Liver (tissue), 9 donors: ENCODE data around the gene CTNNA2. TPM values are rescaled to one million over a fixed set of nuclear protein-coding genes. Genes with fewer than 3 reads are reported as not detected.

Source experiments
- DNase-seq: peaks from one replicate; pipeline ENCODE4 v3.0.0-alpha.2; 2017; ENCODE audit warnings: low spot score
- H3K27ac ChIP-seq, 2 donors: one replicate each; pipeline ENCODE4 v1.7.0; 2013; ENCODE audit warnings: inconsistent platforms in 2 of 2, low read length in 2 of 2, control low read depth in 1 of 2, low read depth in 1 of 2, mild to moderate bottlenecking in 1 of 2
- H3K27me3 ChIP-seq, 4 donors: one replicate each; pipeline versions ENCODE4 v1.6.1 to v1.7.0; 2013; ENCODE audit warnings: low read length in 3 of 4, inconsistent platforms in 1 of 4, mild to moderate bottlenecking in 1 of 4, moderate library complexity in 1 of 4; ENCODE audit not compliant: control insufficient read depth in 4 of 4, insufficient read depth in 4 of 4
- H3K36me3 ChIP-seq, 4 donors: one replicate each; pipeline versions ENCODE4 v1.6.1 to v1.7.0; 2013; ENCODE audit warnings: low read length in 3 of 4, mild to moderate bottlenecking in 3 of 4, low read depth in 1 of 4, moderate library complexity in 1 of 4; ENCODE audit not compliant: control insufficient read depth in 4 of 4, insufficient read depth in 3 of 4
- H3K4me1 ChIP-seq, 4 donors: one replicate each; pipeline versions ENCODE4 v1.6.1 to v1.7.0; 2013; ENCODE audit warnings: low read length in 3 of 4, mild to moderate bottlenecking in 3 of 4, moderate library complexity in 1 of 4; ENCODE audit not compliant: control insufficient read depth in 4 of 4, insufficient read depth in 4 of 4
- H3K4me3 ChIP-seq, 3 donors: one replicate each; pipeline versions ENCODE4 v1.6.1 to v1.7.0; 2013; ENCODE audit warnings: low read length in 3 of 3, control low read depth in 1 of 3, low read depth in 1 of 3, mild to moderate bottlenecking in 1 of 3
- H3K9ac ChIP-seq, 2 donors: one replicate each; pipeline ENCODE4 v1.7.0; 2013; ENCODE audit warnings: low read length in 2 of 2, mild to moderate bottlenecking in 2 of 2, moderate library complexity in 2 of 2, control low read depth in 1 of 2, low read depth in 1 of 2
- H3K9me3 ChIP-seq, 4 donors: one replicate each; pipeline versions ENCODE4 v1.6.1 to v1.7.0; 2013; ENCODE audit warnings: low read length in 3 of 4; ENCODE audit not compliant: control insufficient read depth in 4 of 4
- ATF3 ChIP-seq: IDR thresholded peaks from 2 replicates; pipeline ENCODE4 v1.6.1; 2016; ENCODE audit warnings: antibody characterized with exemption
- EGR1 ChIP-seq, 2 donors: IDR thresholded peaks; 2 replicates each; pipeline ENCODE4 v1.6.1; 2016 to 2018; ENCODE audit warnings: antibody characterized with exemption in 2 of 2, low read depth in 2 of 2
- FOXA1 ChIP-seq: IDR thresholded peaks from 2 replicates; pipeline ENCODE4 v1.6.1; 2016; ENCODE audit warnings: antibody characterized with exemption
- FOXA2 ChIP-seq: IDR thresholded peaks from 2 replicates; pipeline ENCODE4 v1.6.1; 2016; ENCODE audit warnings: antibody characterized with exemption
- HNF4A ChIP-seq, 2 donors: conservative IDR thresholded peaks; 2 replicates each; pipeline ENCODE4 v1.6.1; 2016; ENCODE audit warnings: antibody characterized with exemption in 2 of 2, mild to moderate bottlenecking in 2 of 2
- HNF4G ChIP-seq: IDR thresholded peaks from 2 replicates; pipeline ENCODE4 v1.6.1; 2016; ENCODE audit warnings: antibody characterized with exemption
- JUND ChIP-seq, 2 donors: IDR thresholded peaks; 2 replicates each; pipeline ENCODE4 v1.6.1; 2016; ENCODE audit warnings: antibody characterized with exemption in 2 of 2
- MAX ChIP-seq: IDR thresholded peaks from 2 replicates; pipeline ENCODE4 v1.6.1; 2016; ENCODE audit warnings: antibody characterized with exemption
- RAD21 ChIP-seq, 2 donors: IDR thresholded peaks; 2 replicates each; pipeline ENCODE4 v1.6.1; 2016; ENCODE audit warnings: antibody characterized with exemption in 2 of 2, mild to moderate bottlenecking in 2 of 2
- RXRA ChIP-seq, 2 donors: IDR thresholded peaks; 2 replicates each; pipeline ENCODE4 v1.6.1; 2017 to 2018; ENCODE audit warnings: antibody characterized with exemption in 2 of 2, mild to moderate bottlenecking in 1 of 2
- SP1 ChIP-seq: IDR thresholded peaks from 2 replicates; pipeline ENCODE4 v1.6.1; 2018; ENCODE audit warnings: antibody characterized with exemption, mild to moderate bottlenecking
- TAF1 ChIP-seq: conservative IDR thresholded peaks from 2 replicates; pipeline ENCODE4 v1.6.1; 2016; ENCODE audit warnings: antibody characterized with exemption, mild to moderate bottlenecking
- YY1 ChIP-seq: IDR thresholded peaks from 2 replicates; pipeline ENCODE4 v1.6.1; 2016; ENCODE audit warnings: antibody characterized with exemption, mild to moderate bottlenecking
- WGBS: extraction: QIAGEN DNeasy Blood & Tissue Kit; methylation state at CpG from one replicate; pipeline ENCODE4 v1.1.7; 2013; 5-methylcytosine and 5-hydroxymethylcytosine counted together
- polyA plus RNA-seq, 2 donors: library from polyadenylated mRNA; stranded (reverse) in 1 of 2; unstranded in 1 of 2; fragments of 200-250 nt in 1 of 2; fragments of >200 nt in 1 of 2; fragmentation: Nextera tagmentation in 1 of 2; extraction: Ambion mirVana in 1 of 2; gene quantifications; one replicate each; pipeline versions ENCODE4 v1.2.1 to v1.2.3, GENCODE V29; 2013 to 2015
- total RNA-seq, 2 donors: library from RNA; depleted of rRNA; stranded (reverse); fragments of >200 nt; gene quantifications; one replicate each; pipeline ENCODE4 v1.2.3, GENCODE V29; 2014
- TF ChIP-seq, protein P1 (sequence below): IDR thresholded peaks from 2 replicates; pipeline ENCODE4 v1.6.1; 2016; ENCODE audit warnings: antibody characterized with exemption
- TF ChIP-seq, protein P2 (sequence below): fragments of 150-350 bp; IDR thresholded peaks from 2 replicates; pipeline ENCODE4 v1.5.1; 2017; ENCODE audit warnings: improper control_type of control experiment, low read depth, low read length; ENCODE audit not compliant: missing input control
- donor health status: healthy.
- donor health status: healthy.
- donor health status: healthy.
- donor health status: healthy.
- donor health status: healthy.

Gene CTNNA2
- total and polyA plus RNA-seq, 4 donors: 0.05 TPM; not detected in 3

- Histone ChIP-seq H3K9me3 (no peaks in the 10 kb centered on the region), H3K27me3 (peaks cover 0 to 2% (median 0%) of the 10 kb centered on the region in 4 donors), H3K36me3 (no peaks in the 10 kb centered on the region), H3K4me1 (no peaks in the 10 kb centered on the region), H3K9ac (no peak overlapping the region), H3K27ac (no peak overlapping the region), H3K4me3 (no peak overlapping the region)
- no peak for TF ChIP-seq EGR1 (IDR thresholded peaks at IDR 0.05; ENCODE audit: low read depth in 2 of 2)
- TF ChIP-seq HNF4G: no peak
- TF ChIP-seq FOXA2: no peak
- TF ChIP-seq ATF3: no peak
- no peak for TF ChIP-seq JUND (IDR thresholded peaks at IDR 0.05)
- TF ChIP-seq FOXA1: no peak
- TF ChIP-seq MAX: no peak
- no peak for TF ChIP-seq RXRA (IDR thresholded peaks at IDR 0.05)
- WGBS: 83% methylated on average over 1 of the region's 1 CpG
- DNase-seq: no peak
These were observed 768.2 kb downstream of the CTNNA2 start for GRCh38 chr2:80281049-80281448.

- H3K27me3 ChIP-seq: peaks cover 0 to 3% (median 0%) of the 10 kb centered on the region in 4 donors
- TF ChIP-seq FOXA1 (no peak), HNF4G (no peak), TAF1 (no peak), SP1 (no peak), RAD21 (IDR thresholded peaks at IDR 0.05) (peak; percentile 42 to 43)
- TF ChIP-seq, protein P1, sequence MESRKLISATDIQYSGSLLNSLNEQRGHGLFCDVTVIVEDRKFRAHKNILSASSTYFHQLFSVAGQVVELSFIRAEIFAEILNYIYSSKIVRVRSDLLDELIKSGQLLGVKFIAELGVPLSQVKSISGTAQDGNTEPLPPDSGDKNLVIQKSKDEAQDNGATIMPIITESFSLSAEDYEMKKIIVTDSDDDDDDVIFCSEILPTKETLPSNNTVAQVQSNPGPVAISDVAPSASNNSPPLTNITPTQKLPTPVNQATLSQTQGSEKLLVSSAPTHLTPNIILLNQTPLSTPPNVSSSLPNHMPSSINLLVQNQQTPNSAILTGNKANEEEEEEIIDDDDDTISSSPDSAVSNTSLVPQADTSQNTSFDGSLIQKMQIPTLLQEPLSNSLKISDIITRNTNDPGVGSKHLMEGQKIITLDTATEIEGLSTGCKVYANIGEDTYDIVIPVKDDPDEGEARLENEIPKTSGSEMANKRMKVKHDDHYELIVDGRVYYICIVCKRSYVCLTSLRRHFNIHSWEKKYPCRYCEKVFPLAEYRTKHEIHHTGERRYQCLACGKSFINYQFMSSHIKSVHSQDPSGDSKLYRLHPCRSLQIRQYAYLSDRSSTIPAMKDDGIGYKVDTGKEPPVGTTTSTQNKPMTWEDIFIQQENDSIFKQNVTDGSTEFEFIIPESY: no peak
- H3K4me3 ChIP-seq: no peak overlapping the region
- H3K9me3 ChIP-seq: no peaks in the 10 kb centered on the region
- no peak overlapping the region for H3K27ac ChIP-seq
- no peak overlapping the region for H3K9ac ChIP-seq
- no peak for DNase-seq
- H3K36me3 ChIP-seq: no peaks in the 10 kb centered on the region
- WGBS: 42% methylated on average over 5 of the region's 5 CpGs
- no peaks in the 10 kb centered on the region for H3K4me1 ChIP-seq
These were observed 775.7 kb downstream of the CTNNA2 start for GRCh38 chr2:80288576-80288975.

GRCh38 chr2:80291656-80292055 lies 778.8 kb downstream of the CTNNA2 start:
- Histone ChIP-seq H3K36me3 (no peaks in the 10 kb centered on the region), H3K9me3 (no peaks in the 10 kb centered on the region), H3K4me1 (no peaks in the 10 kb centered on the region), H3K27ac (no peak overlapping the region), H3K4me3 (no peak overlapping the region), H3K27me3 (peaks cover 0 to 3% (median 0%) of the 10 kb centered on the region in 4 donors), H3K9ac (no peak overlapping the region)
- WGBS: 53% methylated on average over 1 of the region's 1 CpG
- TF ChIP-seq FOXA1 (no peak), MAX (no peak)
- DNase-seq: no peak

- WGBS: 59% methylated on average over 3 of the region's 3 CpGs
- Histone ChIP-seq H3K9ac (no peak overlapping the region), H3K4me1 (no peaks in the 10 kb centered on the region), H3K36me3 (no peaks in the 10 kb centered on the region), H3K9me3 (no peaks in the 10 kb centered on the region), H3K4me3 (no peak overlapping the region), H3K27ac (no peak overlapping the region), H3K27me3 (peaks cover 0 to 3% (median 0%) of the 10 kb centered on the region in 4 donors)
- no peak for DNase-seq
- TF ChIP-seq SP1 (no peak), MAX (no peak), HNF4G (no peak), YY1 (no peak), FOXA2 (no peak), EGR1 (IDR thresholded peaks at IDR 0.05; ENCODE audit: low read depth in 2 of 2) (no peak), JUND (IDR thresholded peaks at IDR 0.05) (no peak), FOXA1 (no peak), HNF4A (conservative IDR thresholded peaks at IDR 0.05) (no peak)
- TF ChIP-seq, protein P2, sequence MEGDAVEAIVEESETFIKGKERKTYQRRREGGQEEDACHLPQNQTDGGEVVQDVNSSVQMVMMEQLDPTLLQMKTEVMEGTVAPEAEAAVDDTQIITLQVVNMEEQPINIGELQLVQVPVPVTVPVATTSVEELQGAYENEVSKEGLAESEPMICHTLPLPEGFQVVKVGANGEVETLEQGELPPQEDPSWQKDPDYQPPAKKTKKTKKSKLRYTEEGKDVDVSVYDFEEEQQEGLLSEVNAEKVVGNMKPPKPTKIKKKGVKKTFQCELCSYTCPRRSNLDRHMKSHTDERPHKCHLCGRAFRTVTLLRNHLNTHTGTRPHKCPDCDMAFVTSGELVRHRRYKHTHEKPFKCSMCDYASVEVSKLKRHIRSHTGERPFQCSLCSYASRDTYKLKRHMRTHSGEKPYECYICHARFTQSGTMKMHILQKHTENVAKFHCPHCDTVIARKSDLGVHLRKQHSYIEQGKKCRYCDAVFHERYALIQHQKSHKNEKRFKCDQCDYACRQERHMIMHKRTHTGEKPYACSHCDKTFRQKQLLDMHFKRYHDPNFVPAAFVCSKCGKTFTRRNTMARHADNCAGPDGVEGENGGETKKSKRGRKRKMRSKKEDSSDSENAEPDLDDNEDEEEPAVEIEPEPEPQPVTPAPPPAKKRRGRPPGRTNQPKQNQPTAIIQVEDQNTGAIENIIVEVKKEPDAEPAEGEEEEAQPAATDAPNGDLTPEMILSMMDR: no peak
These were observed 779.6 kb downstream of the CTNNA2 start for GRCh38 chr2:80292474-80292873.
